MCF 10A (cell line): ENCODE measurements around the gene FGF19. TPM values are rescaled to one million over a fixed set of nuclear protein-coding genes. Genes with fewer than 3 reads are reported as not detected.

Experiments
- BruUV-seq: library from RNA; stranded (reverse); fragments of 400-500 nt; replicated peaks from 2 replicates; lab custom pipeline; 2021; lab: Mats Ljungman, UMichigan
- CTCF ChIA-PET: fragments of 300-600 bp; sonication (Branson Sonifier 250); formaldehyde crosslinking; extraction: SDS; loops from one replicate; lab custom pipeline; 2021; ENCODE audit warnings: antibody characterized with exemption, inconsistent platforms; lab: Yijun Ruan, JAX
- POLR2A ChIA-PET: fragments of 300-600, 350-650 bp; sonication (Branson Sonifier 250); formaldehyde crosslinking; extraction: SDS; loops from one replicate; lab custom pipeline; 2020; ENCODE audit warnings: antibody characterized with exemption, inconsistent platforms; lab: Yijun Ruan, JAX
- DNase-seq: peaks from one replicate; pipeline ENCODE4 v3.0.0-alpha.2; 2018; ENCODE audit not compliant: unreplicated experiment
- H3K27ac Mint-ChIP-seq: one replicate; pipeline ENCODE4 v1.8.0; 2022; ENCODE audit warnings: mild to moderate bottlenecking, low read depth, mixed read lengths; ENCODE audit not compliant: unreplicated experiment
- H3K27me3 Mint-ChIP-seq: one replicate; pipeline ENCODE4 v1.8.0; 2022; ENCODE audit warnings: mixed read lengths; ENCODE audit not compliant: insufficient read depth, unreplicated experiment
- H3K36me3 Mint-ChIP-seq: one replicate; pipeline ENCODE4 v1.8.0; 2022; ENCODE audit warnings: mild to moderate bottlenecking, moderate library complexity, mixed read lengths; ENCODE audit not compliant: insufficient read depth, unreplicated experiment
- H3K4me1 Mint-ChIP-seq: one replicate; pipeline ENCODE4 v1.8.0; 2022; ENCODE audit warnings: mixed read lengths; ENCODE audit not compliant: insufficient read depth, unreplicated experiment
- H3K4me3 Mint-ChIP-seq: one replicate; pipeline ENCODE4 v1.8.0; 2022; ENCODE audit warnings: mild to moderate bottlenecking, moderate library complexity, mixed read lengths; ENCODE audit not compliant: unreplicated experiment
- H3K9me3 Mint-ChIP-seq: one replicate; pipeline ENCODE4 v1.8.0; 2022; ENCODE audit warnings: mixed read lengths; ENCODE audit not compliant: unreplicated experiment
- CTCF ChIP-seq: fragments of 200-600 bp; IDR thresholded peaks from one replicate; pipeline ENCODE4 v1.8.0; 2022; ENCODE audit warnings: antibody characterized with exemption, mild to moderate bottlenecking; ENCODE audit not compliant: unreplicated experiment
- intact Hi-C: fragments of 100-400 bp; cut with micrococcal nuclease; formaldehyde crosslinking; loops from 2 replicates; pipeline ENCODE4 v1.14.1; 2022
- total RNA-seq: library from RNA; stranded (reverse); gene quantifications from 2 replicates; pipeline ENCODE4 v1.2.3, GENCODE V29; 2022

FGF19 gene
- total RNA-seq, 1 experiment from 2014 or later: not detected

GRCh38 chr11:69659591-69659990 is 44.2 kb downstream of the FGF19 start:
- Mint-ChIP-seq H3K4me1 (no peaks in the 10 kb centered on the region), H3K4me3 (no peak overlapping the region), H3K27me3 (no peaks in the 10 kb centered on the region), H3K36me3 (peaks cover 7% of the 10 kb centered on the region), H3K9me3 (no peaks in the 10 kb centered on the region), H3K27ac (no peak overlapping the region)
- no peak for DNase-seq
- intact Hi-C loops: no loop called here
- BruUV-seq: no TSS peak
- POLR2A ChIA-PET: no interaction called here
- TF ChIP-seq CTCF: no peak
- CTCF ChIA-PET: interaction anchor here (2.2 to 3.5 kb wide), 2 partner anchors 11 to 558 kb away, joined by 7 to 28 read pairs; no protein-coding TSS in a partner anchor

- intact Hi-C loops: no loop called here
- no peak for TF ChIP-seq CTCF
- H3K27me3 Mint-ChIP-seq: no peaks in the 10 kb centered on the region
- CTCF ChIA-PET: interaction anchor here (0.6 to 2.2 kb wide), 4 partner anchors 15 to 560 kb away, joined by 3 to 7 read pairs (median 4); no protein-coding TSS in a partner anchor
- peaks cover 7% of the 10 kb centered on the region for H3K36me3 Mint-ChIP-seq
- no peak for DNase-seq
- H3K4me3 Mint-ChIP-seq: no peak overlapping the region
- no TSS peak for BruUV-seq
- H3K4me1 Mint-ChIP-seq: no peaks in the 10 kb centered on the region
- H3K27ac Mint-ChIP-seq: no peak overlapping the region
- POLR2A ChIA-PET: interaction anchor here (0.7 kb wide), 1 partner anchor 12 kb away, joined by 3 read pairs; no protein-coding TSS in a partner anchor
- no peaks in the 10 kb centered on the region for H3K9me3 Mint-ChIP-seq
Observed at GRCh38 chr11:69658626-69659450, 45.0 kb downstream of the FGF19 start.

GRCh38 chr11:69657911-69658625 is 45.8 kb downstream of the FGF19 start:
- Mint-ChIP-seq H3K27ac (no peak overlapping the region), H3K4me1 (no peaks in the 10 kb centered on the region), H3K9me3 (no peaks in the 10 kb centered on the region), H3K27me3 (no peaks in the 10 kb centered on the region), H3K36me3 (peaks cover 13% of the 10 kb centered on the region), H3K4me3 (no peak overlapping the region)
- intact Hi-C loops: no loop called here
- CTCF ChIA-PET: interaction anchor here (0.6 to 2.2 kb wide), 4 partner anchors 14 to 559 kb away, joined by 3 to 7 read pairs (median 4); no protein-coding TSS in a partner anchor
- TF ChIP-seq CTCF: no peak
- no peak for DNase-seq
- no TSS peak for BruUV-seq
- POLR2A ChIA-PET: no interaction called here

- Mint-ChIP-seq H3K9me3 (no peaks in the 10 kb centered on the region), H3K4me3 (no peak overlapping the region), H3K27ac (no peak overlapping the region), H3K27me3 (no peaks in the 10 kb centered on the region), H3K4me1 (no peaks in the 10 kb centered on the region), H3K36me3 (peaks cover 19% of the 10 kb centered on the region)
- CTCF ChIA-PET: interaction anchor here (1.2 to 1.6 kb wide), 3 partner anchors 14 to 558 kb away, joined by 3 to 11 read pairs (median 4); no protein-coding TSS in a partner anchor
- no TSS peak for BruUV-seq
- DNase-seq: no peak
- POLR2A ChIA-PET: no interaction called here
- intact Hi-C loops: no loop called here
- no peak for TF ChIP-seq CTCF
Observed at GRCh38 chr11:69657456-69657910, 46.3 kb downstream of the FGF19 start.
